Daoy (cell line): ENCODE data around the gene OSBPL1A. TPM values are rescaled to one million over a fixed set of nuclear protein-coding genes. Genes with fewer than 3 reads are reported as not detected.
A peak's percentile ranks its signal among the peaks of the same experiment; 100 is the strongest.

Experiments used
- DNase-seq: peaks from one replicate; pipeline ENCODE4 v3.0.0-alpha.2; 2015; ENCODE audit warnings: low read depth
- total RNA-seq: library from RNA; depleted of rRNA; stranded (reverse); fragments of >200 nt; shearing (Covaris generic); gene quantifications from 2 replicates; pipeline ENCODE4 v1.2.3, GENCODE V29; 2014

Gene OSBPL1A
- total RNA-seq, 1 experiment from 2014 or later: 13.5 TPM

DNA sequence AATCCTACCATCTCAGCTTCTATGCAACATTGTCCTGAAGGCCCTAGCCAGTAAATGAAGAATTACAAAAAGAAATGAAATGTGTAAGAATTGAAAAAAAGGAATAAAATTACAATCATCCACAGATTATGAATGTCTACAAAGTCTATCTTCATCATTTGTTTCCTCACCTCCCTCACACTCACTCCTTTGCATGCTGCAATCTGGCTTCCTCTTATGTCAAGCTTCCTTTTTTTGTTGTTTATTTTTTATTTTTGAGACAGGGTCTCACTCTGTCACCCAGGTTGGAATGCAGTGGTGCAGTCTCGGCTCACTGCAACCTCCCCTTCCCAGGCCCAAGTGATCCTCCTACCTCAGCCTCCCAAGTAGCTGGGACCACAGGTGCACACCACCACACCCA, 129.7 kb downstream of the OSBPL1A start:
- DNase-seq: no peak

DNA sequence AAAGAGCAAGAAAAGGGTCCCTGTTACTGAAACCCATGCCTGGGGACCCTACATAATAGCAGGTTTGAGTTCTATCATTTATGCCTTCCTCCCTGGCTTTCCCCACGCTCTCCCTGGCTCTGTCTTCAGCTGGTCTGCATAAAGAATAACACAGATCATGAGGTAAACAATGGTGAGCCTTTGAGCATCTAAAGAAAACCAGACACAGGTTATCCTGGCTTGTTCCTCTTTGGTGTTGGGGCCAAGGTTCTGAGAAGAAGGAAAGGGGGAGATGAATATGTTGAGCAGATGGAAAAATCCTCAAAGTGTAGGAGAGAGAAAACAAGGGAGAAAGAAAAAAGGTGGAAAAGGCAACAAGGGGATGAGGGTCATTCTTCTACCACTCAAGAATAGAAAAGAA, 131.5 kb downstream of the OSBPL1A start:
- DNase-seq: no peak

DNA sequence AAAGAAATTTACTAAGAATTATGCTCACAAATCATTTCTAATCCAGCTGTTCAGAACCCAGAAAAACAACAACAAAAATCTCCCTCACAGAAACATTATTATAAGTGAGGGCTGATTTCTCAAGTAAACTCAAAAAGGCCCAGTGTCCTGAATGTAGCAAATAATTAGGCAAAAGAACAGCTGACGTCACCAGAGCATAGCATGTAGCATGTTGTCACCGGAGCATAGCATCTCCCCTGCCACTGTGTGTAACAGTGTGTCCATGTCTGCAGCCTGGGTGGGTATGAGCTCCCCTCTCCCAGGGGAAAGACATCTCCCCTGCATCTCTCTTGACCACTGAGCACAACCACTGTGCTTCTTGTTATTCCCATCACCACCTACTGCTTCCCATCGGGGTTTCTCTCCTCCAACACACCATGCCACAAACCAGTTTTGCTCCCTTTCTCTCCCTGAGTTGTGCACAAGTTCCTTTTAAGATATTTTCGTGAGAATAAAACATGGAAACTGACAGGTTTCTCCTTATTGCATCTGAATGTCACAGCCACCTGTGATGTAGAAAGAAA, 132.0 kb downstream of the OSBPL1A start:
- no peak for DNase-seq

DNA sequence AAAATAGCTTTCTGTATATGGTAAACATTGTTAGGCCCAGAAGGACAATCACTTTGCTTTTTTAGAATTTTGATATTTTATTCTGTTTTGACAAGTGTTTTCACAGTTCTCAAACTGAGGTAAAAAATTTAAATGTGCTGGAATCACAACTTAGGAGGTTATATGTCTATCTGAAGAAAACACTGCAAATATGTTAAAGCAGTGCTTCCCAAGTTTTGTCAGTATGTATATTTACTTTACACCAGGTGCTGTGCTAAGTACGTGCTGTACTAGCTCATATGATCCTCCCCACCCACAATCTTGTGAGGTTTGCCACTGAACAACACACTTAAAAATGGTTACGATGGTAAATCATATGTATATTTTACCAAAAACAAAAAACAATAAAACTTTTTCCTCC, 134.6 kb downstream of the OSBPL1A start:
- DNase-seq: no peak

DNA sequence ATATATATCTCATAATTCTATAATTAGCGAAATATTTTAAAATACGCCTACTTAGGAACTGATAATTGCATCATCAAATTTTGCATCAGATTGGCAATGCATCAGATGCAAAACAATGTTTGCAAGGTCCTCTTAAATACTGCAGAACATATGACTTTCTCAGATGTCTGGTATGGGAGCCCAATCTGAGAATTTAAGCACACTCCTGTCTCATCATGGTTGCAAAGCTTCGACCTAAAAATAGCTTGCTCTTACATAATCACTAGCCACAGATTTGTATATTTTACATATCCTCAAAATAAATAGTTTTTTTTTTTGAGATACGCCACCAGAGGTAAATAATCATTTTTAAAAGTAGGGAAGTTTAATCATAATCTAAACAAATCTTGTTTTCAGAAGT, 135.5 kb downstream of the OSBPL1A start:
- DNase-seq: no peak

DNA sequence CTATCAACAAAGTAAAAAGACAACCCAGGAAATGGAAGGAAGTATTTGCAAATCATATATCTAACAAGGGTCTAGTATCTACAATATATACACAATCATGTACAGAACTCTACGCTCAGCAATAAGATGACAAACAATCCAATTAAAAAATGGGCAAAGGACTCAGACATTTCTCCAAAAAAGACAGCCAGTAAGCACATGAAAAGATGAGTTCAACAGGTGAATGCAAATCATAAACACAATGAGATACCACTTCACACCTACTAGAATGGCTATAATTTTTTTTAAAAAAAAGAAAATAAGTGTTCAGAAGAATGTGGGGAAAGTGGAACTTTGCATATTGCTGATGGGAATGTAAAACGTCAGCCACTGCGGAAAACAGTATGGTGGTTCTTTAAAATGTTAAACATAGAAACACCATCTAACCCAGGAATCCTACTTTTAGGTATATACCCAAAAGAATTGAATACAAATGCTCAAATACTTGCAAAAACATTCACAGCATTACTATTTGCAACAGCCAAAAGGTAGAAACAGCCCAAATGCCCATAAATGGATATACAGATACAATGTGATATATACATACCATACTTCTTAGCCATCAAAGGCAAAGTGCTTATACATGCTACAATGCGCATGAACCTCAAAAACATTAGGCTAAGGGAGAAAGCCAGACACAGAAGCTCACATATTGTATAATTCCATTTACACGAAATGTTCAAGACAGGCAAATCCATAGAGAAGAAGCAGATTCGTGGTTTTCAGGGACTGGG, 137.6 kb downstream of the OSBPL1A start:
- no peak for DNase-seq

DNA sequence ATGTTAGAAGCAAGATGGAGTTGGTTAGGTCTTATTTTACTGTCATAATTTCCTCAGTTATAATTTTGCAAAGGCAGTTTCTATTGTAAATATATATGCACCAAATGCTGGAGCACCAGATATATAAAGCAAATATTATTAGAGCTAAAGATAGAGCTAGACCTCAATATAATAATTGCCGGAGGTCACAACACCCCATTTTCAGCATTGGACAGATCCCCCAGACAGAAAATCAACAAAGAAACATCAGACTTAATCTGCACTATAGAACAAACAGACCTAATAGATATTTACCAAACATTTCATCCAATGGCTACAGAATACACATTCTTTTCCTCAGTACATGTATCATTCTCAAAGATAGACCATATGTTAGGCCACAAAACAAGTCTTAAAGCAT, 143.6 kb downstream of the OSBPL1A start:
- DNase-seq: no peak

DNA sequence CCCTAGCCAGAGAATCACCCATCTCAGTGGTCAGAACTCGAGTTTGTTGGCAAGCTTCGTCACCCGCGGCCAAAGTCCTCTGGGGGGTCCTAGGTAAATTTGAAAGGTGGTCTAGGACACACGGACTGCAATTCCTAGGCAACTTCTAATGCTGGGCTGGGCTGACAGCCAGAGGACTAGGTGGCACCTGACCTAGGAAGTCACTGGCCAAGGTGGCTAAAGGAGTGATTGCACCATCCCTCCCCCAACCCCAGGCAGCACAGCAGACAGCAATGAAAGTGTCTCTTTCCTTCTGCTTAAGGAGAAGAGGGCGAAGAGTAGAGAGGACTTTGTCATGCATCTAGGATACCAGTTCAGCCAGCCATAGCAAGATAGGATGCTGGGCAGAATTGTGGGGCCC, 147.9 kb downstream of the OSBPL1A start:
- no peak for DNase-seq

DNA sequence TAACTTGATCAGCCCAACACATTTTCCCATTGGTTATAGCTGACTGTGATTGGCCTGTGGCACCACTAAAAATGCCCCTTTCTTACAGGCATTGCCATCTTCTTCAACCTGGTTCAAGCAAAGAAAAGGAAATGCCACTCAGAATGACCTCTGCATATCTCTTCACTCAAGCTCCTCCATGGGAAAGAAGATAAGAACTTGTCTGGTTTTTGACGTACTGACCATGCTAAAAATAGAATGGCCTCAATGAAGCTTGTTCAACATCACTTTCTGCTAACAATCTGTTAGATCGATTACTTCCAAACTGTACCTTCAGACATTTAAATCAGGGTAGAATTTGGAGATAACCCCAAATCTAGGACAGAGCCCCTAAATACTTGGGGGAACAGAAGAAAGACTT, 149.3 kb downstream of the OSBPL1A start:
- DNase-seq: no peak

DNA sequence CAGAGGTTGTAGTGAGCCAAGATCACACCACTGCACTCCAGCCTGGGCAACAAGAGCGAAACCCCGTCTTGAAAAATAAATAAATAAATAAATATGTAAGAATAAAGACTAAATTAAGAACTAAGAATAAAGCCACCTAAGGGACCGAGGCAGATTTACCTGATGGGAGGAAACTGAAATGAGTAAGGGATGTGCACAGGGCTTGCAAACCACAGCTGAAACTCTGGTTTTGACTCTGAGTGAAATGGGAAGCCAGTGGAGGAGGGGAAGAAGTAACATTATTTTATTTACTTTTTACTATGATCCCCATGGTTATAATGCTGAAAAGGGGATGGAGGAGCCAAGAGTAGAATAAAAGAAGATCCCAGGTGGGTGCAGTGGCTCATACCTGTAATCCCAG, 151.5 kb downstream of the OSBPL1A start:
- DNase-seq: no peak

DNA sequence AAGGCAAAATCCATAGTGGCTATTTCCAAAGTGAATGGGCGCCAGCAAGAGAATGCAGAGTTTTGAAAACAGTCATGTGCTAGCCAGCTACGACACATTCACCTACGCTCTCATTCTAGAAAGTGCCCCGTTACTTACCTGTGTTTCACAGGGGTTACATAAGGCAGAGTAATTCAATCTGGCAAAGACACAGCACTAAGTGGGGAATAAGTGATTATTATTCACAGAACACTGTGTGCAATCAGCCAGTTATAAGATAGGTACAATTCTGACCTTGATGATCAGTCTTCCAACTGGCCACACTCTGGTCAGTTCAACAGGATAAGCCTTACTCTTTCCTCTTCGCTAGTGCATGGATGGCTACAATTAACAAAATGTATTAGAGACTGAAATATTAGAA, 152.9 kb downstream of the OSBPL1A start:
- DNase-seq: no peak

DNA sequence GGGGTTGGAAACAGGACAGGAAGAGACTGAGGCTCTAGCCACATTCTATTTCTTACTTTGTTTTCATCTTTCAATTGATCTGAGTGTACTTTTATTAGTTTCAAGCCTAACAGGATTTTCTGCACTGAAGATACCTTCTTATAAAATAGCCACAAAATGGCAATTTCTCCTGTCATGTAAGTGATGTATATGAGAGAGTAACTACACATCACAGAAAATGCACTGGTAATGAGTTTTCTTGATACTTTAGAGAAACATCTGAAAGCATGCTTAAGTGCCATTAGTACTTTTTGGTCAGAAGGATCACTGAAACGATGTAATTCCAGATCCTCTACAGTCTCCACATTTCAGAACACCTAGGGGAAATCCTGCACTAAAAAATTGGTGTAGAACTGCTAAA, 153.9 kb downstream of the OSBPL1A start:
- no peak for DNase-seq

DNA sequence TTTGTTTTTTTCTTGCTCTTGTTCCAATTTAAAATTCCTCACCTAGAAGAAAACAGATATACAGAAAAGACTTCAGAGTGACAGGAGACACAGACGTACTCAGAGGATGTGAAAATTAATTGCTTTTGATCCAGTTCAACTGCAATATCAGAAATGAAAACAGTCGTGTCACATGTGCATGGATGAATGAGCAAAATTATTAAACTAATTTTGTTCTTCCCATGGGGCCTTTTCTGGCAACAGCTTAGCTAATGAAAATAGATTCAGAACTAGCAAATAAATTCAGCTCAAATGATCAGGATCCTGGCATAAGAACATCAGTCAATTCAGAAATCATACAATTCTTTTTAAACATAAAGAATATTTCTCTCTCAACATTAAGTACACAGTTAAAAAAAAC, 158.3 kb downstream of the OSBPL1A start:
- DNase-seq: no peak

DNA sequence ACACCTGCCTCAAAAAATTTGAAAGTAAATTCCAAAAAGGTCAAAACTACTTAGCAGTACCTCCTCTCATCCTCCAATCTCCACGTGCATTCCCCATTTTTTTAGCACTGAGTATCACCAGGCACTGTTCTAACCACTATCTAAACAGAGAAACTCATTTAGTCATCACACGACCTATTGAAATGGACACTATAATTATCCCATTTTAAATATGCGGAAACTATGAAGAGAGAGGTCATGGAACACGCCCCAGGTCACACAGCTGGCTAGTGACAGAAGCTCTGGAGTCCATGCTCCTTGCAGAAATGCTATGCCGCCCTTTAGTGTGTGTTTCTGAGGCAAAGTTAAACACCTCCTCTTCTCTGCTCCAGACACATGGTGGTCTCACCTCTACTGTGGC, 159.2 kb downstream of the OSBPL1A start:
- DNase-seq: no peak

DNA sequence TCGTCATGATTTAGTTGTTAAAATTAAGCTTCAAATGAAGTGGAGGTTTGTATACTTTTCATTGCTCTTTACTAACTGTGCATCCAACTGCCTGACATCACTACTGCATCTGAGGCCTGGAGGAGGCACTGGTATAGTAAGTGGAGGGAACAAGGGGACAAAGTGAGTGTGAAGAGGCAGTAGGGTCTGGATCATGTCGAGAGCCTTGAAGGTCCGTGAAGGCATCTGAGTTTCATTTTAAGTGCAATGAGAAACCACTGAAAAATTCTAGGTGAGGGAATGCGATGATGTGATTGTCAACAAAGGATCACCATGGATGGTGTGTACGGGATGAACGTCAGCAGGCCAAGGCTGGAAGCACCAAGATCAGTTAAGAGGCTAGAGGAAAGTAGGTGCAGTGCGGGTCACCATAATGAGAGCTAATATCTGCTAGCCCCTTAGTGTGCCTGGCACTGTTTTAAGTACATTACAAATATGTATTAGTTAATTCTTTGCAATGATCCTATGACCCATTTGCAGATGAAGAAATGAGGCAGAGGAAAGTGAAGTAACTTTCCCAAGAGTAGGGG, 162.7 kb downstream of the OSBPL1A start:
- DNase-seq: no peak

DNA sequence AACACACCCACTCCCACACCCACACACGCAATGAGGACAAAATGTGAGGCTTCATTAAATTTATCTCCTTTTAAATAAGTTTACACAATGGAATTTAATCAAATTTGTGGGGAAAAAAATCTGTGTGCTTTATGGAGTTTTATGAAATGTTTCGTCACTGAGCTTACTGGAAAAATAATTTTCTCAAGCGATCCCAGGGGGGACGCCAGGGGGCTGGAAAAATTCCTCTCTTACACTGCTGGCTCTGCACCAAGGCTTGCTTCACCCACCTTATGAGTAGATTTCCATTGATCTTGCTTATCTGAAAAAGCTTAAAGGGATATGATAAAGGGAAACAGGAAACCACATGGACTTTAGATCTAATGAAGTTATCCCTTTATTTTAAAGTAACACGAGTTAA, 163.3 kb downstream of the OSBPL1A start:
- DNase-seq: no peak

DNA sequence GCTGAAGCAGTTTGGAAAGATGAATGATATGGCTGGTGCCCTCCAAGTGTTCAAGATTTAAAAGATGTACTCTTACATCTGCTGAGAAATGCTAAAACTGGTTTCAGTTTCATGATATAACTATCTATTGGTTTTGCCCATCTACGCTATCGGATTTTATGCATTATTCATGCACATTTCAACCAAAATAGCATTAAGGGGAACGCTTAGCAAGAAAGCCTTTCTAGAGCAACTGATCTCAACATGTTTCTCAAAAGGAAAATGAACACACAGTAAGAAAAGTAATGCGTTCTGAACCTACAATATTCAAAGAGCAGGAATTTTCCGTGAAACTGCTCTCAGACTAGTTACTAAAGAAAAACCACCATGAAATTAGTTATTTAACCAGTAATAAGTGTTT, 164.8 kb downstream of the OSBPL1A start:
- no peak for DNase-seq

DNA sequence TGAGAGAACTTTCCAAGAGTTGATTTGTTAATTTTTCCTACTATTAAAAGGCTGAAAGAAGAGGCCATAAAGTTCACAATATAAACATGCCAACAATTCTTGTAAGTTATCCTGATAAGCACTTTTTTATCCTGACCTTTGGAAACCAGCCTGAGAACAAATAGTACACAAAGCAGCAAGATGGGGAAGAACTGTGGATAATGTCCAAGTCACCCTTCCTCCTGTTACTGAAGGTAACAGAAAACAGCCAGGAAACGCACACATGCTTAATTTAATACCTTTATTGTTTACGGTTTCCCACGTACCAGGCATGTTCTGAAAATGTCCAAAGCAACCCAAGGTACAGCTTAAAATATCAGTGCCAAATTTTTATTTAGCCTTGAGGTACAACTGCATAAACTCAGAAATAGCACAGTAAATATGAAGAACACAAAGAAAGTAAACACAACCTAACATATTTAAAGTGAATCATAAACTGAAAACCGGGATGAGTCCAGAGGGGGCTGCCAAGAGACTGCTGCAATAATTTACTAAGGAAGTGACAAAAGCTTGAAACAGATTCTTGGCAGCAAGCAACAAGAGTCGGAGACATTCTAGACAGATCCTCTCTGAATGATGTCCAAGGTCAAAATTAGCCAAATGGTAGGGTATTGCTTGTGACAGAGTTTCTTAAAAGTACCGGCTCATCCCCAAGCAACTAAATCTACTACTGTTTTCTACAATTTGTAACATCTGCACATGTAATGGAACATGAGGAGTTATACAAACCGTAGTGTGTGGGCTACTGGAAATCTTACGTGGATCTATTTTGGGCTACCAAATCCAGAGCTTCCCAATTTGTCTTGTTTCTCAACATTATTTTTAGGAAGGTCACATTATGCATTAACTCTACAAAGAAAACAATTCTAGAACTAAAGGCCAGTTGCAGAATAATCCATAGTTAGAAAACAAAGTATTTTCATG, 165.6 kb downstream of the OSBPL1A start:
- no peak for DNase-seq

DNA sequence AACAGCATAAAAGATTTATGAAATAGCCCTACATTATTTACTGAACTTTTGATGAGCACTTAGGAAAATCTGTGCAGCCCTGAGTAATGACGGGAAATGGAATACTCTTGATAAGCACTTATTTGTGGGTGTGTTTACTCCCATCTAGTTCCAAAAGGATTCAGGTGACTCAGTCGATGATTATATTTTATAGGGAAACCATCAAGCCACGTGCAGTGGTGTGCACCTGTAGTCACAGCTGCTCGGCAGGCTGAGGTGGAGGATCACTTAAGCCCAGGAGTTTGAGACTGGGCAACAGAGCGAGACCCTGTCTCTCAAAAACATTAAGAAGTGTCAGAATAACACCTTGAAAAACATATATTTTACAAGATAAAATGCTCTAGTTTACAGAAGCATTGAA, 166.9 kb downstream of the OSBPL1A start:
- DNase-seq: no peak

DNA sequence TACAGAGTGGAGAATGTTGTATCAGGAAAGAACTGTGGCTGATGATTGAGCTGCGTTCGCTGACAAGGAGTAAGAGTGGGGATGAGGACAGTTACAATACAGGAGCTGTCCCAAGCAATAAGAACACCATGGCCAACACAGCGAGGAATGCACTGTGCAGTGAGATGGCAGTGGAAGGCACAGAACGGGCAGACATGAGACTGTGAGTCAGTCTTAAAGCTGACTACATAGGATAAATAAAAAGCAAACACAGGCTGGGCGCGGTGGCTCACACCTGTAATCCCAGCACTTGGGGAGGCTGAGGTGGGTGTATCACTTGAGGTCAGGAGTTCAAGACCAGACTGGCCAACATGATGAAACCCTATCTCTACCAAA, 169.0 kb downstream of the OSBPL1A start:
- DNase-seq: peak; percentile 4

DNA sequence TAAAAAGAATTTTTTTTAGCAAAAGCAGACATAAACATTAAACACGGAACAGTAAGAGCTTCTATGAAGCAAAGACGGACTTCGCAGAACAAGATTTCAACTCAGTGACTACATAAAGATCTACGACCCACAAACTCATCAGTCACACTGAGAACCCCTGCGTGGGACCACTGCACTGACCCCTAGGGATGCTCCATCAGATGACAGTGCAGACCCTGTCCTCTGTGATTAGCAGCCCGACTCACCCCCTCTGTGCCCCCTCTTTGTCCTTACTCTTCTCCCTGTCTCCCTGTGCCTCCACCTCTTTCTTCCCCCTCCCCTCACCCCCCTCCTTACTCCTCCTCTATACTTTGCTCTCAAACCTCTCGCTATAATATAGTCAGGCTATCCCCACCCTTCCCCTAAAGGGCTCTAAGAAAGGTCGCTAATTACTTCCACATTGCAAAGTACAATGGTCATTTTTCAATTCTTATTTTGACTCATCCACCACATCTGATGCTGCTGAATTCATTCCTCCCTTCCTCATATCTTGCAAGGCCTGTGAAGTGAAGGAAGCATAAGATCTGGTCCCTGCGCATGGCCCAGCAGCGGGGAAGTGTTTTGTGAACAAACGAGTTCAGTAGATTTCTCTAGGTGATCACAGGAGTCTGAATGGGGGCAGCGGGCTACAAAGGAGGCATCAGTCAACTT, 169.5 kb downstream of the OSBPL1A start:
- no peak for DNase-seq

DNA sequence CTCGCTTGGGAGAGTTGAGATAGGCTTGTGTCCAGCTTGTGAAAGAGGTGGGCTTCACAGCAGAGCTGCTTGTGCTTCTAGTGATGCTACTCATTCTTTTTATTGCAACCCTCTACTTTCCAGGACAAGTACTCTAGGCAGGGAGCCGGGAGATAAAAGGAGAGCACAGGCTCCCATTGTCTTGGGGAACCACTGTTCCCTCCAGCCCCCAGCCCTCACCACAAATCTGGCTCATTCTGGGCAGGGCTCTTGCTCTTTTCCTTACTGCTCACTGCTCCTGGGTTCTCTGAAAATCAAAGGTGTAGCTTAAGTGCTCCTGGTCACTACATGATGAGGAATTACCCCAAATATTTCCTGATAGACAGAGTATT, 177.3 kb downstream of the OSBPL1A start:
- DNase-seq: no peak
